ENCODE measurements around the gene IFT74.
"Not testable (repeated sequence)": the region's sequence is repeated elsewhere in the genome, so short reads cannot be mapped to it uniquely, and the experiment has no call there.

IFT74 gene

DNA sequence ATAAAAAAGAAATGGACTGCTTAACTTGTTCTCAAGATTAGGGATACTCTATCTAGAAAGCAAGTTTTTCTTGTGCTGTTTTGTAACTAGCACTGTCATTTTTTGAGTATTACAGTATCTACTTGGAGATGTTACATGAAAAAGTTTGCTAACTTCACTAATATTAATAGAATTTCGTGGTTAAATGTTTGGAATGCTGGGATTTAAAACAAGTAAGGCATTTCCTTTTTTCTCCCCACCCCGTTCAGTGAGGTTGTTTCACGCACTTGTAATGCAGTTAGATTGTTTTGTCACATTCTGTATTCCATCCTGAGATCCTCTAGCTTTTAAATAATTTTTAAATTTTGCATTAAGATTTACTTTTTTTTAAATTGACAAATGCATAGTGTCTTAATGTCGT is 132.8 kb downstream of the IFT74 start:
- TF ChIP-seq, protein P1, sequence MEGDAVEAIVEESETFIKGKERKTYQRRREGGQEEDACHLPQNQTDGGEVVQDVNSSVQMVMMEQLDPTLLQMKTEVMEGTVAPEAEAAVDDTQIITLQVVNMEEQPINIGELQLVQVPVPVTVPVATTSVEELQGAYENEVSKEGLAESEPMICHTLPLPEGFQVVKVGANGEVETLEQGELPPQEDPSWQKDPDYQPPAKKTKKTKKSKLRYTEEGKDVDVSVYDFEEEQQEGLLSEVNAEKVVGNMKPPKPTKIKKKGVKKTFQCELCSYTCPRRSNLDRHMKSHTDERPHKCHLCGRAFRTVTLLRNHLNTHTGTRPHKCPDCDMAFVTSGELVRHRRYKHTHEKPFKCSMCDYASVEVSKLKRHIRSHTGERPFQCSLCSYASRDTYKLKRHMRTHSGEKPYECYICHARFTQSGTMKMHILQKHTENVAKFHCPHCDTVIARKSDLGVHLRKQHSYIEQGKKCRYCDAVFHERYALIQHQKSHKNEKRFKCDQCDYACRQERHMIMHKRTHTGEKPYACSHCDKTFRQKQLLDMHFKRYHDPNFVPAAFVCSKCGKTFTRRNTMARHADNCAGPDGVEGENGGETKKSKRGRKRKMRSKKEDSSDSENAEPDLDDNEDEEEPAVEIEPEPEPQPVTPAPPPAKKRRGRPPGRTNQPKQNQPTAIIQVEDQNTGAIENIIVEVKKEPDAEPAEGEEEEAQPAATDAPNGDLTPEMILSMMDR (IDR thresholded peaks at IDR 0.05; ENCODE audit: control insufficient read depth, extremely low read depth, insufficient read depth) = no peak
- H3K4me3 ChIP-seq (ENCODE audit: low read depth, low read length) = no peak overlapping the region
- no peak for DNase-seq (ENCODE audit: low read depth)

DNA sequence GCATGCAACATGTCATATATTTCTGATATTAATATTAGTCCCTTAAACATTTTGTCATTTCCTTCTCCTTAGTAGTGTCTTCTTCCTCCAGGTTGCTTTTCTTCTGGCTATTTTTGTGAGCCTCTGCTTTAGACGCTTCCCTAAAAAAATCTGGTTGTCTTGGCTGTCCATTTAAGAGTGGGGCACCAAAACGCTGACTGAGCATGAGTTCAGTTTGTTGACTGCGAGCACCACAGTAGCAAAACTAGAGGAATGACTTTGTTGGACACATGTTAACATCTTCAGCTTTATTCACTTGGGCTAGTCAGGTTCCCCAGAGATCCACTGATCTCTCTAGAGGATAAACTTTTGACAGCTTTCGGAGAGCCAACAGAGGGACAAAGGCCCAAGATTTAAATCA is 133.5 kb downstream of the IFT74 start:
- H3K4me3 ChIP-seq (ENCODE audit: low read depth, low read length) = no peak overlapping the region
- TF ChIP-seq, protein P1 (IDR thresholded peaks at IDR 0.05; ENCODE audit: control insufficient read depth, extremely low read depth, insufficient read depth) = no peak
- DNase-seq (ENCODE audit: low read depth) = no peak

DNA sequence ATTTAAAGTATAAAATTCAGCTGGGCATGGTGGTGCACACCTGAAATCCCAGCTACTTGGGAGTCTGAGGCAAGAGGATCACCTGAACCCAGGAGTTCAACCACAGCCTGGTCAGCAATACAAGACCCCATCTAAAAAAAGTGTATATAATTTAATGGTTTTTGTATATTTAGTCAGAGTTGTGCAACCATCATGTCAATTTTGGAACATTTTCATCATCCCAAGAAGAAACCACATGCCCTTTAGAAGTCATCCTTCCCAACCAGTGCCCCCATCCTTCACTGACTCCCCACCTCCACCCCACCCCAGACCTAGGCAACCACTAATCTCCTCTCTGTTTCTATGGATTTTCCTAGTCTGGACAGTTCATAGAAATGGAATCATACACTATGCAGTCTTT is 134.0 kb downstream of the IFT74 start:
- DNase-seq (ENCODE audit: low read depth) = no peak
- no peak overlapping the region for H3K4me3 ChIP-seq (ENCODE audit: low read depth, low read length)
- TF ChIP-seq, protein P1 (IDR thresholded peaks at IDR 0.05; ENCODE audit: control insufficient read depth, extremely low read depth, insufficient read depth) = no peak

DNA sequence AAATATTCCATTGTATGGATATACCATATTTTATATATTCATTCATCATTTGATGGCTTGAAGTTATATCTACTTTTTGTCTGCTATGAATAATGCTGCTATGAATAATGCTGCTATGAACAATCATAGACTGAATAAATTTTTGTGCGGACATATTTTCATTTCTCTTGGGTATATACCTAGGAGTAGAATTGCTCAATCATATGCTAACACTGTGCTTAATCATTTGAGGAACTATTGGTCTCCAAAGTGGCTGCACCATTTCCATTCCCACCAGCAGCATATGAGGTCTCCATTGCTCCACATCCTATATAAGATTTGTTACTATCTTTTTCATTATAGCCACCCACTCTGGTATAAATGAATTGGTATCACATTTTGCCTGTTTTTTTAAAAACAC is 134.5 kb downstream of the IFT74 start:
- no peak for DNase-seq (ENCODE audit: low read depth)
- TF ChIP-seq, protein P1 (IDR thresholded peaks at IDR 0.05; ENCODE audit: control insufficient read depth, extremely low read depth, insufficient read depth) = no peak
- no peak overlapping the region for H3K4me3 ChIP-seq (ENCODE audit: low read depth, low read length)

DNA sequence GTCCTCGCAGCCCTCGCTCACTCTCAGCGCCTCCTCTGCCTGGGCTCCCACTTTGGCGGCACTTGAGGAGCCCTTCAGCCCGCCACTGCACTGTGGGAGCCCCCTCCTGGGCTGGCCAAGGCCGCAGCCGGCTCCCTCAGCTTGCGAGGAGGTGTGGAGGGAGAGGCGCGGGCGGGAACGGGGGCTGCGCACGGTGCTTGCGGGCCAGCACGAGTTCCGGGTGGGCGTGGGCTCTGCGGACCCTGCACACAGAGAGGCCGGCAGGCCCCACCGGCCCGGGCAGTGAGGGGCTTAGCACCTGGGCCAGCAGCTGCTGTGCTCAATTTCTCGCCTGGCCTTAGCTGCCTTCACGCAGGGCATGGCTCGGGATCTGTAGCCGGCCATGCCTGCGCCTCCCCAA is 136.3 kb downstream of the IFT74 start:
- DNase-seq (ENCODE audit: low read depth) = not testable (repeated sequence)

DNA sequence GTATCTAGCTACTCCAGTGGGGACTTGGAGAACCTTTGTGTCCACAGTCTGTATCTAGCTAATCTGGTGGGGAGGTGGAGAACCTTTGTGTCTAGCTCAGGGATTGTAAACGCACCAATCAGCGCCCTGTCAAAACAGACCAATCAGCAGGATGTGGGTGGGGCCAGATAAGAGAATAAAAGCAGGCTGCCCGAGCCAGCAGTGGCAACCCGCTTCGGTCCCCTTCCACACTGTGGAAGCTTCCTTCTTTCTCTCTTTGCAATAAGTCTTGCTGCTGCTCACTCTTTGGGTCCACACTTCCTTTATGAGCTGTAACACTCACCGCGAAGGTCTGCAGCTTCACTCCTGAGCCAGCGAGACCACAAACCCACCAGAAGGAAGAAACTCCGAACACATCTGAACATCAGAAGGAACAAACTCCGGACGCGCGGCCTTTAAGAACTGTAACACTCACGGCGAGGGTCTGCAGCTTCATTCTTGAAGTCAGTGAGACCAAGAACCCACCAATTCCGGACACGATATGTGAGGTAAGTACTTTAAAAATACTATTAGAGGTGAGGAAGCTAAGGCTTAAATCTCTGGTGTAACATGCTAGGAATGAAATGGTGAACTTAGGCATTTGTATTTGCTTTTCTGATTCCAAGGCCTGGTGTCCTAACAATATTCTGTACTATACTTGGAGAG is 137.3 kb downstream of the IFT74 start:
- H3K4me3 ChIP-seq (ENCODE audit: low read depth, low read length); DNase-seq (ENCODE audit: low read depth): not testable (repeated sequence)

More for the DNA sequence above, 136.3 kb downstream of the IFT74 start:
- H3K4me3 ChIP-seq (ENCODE audit: low read depth, low read length) = not testable (repeated sequence)

DNA sequence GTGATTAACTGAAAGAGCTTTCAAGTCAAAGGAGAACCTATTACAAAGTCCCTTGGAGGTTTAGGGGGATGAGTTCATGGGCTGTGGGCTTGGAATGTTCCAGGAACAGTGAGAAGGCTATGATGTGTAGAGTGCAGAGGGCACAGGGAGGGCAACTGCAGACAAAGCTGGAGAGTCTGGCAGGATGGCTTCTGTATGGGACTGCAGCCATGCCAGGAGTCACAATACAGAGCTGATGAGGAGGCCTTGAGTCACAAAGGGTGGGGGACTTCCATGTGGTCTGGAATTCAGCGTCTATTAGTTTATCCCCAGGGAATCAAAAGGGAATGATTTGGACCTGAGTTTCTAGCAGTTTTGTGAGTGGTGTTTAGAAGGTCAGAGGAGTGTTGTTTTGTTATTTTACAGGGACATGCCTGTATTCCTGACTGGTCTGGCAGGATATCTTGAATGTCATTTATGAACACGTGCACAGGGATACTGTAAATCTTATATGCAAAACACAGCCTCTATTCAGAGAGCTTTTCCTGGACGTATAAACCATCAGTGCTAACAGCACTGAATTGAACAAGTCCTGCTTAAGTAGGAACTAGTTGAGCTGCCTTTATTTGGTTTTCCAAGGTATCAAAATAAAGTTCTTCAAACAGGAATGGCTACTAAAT is 138.6 kb downstream of the IFT74 start:
- DNase-seq (ENCODE audit: low read depth) = no peak
- no peak overlapping the region for H3K4me3 ChIP-seq (ENCODE audit: low read depth, low read length)
- TF ChIP-seq, protein P1 (IDR thresholded peaks at IDR 0.05; ENCODE audit: control insufficient read depth, extremely low read depth, insufficient read depth) = no peak

DNA sequence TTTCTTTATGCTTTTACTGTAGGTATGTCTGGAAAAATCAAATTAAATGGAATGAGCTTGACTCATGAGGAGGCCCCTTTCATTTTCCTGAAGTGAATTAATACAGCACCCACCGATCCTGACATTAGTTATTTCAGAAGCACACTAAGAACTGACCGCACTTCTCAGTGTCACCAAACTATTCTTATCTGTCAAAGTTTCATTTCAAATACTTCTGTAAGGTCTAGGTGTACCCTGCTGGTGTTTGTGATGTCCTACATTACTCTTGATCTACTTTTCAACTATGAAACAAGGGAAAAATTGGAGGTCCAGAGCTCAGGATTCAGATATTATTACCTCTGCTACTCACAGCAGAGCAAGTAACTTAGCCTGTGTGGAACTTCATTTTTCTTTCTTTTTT is 151.0 kb downstream of the IFT74 start:
- no peak for DNase-seq (ENCODE audit: low read depth)
- no peak overlapping the region for H3K4me3 ChIP-seq (ENCODE audit: low read depth, low read length)
- TF ChIP-seq, protein P1 (IDR thresholded peaks at IDR 0.05; ENCODE audit: control insufficient read depth, extremely low read depth, insufficient read depth) = no peak
